ENCODE measurements around the gene CNTNAP4. TPM values are rescaled to one million over a fixed set of nuclear protein-coding genes. Genes with fewer than 3 reads are reported as not detected.

CNTNAP4 gene
- total and polyA plus RNA-seq, 2 of the 8 experiments (the other 6 are each of a cell fraction or from before 2014, with no cell fraction given) = not detected

DNA sequence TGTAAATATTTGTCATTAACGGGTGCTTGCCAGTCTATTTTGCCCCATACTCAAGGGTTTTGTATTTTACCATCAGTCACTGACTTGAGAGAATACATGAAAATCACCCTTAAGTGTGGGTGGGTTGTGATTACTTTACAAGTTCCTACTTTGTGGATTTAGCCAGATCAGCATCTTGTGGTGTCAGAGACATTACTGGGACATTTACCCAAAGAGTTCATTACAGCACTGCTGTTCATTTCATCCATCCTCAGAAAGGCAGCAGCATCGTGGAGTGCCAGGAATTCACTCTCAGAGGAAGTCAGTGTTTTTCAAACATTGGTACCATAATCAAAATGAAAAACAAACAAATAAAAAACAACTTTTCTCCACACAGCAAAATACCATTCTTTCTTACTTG lies 110.8 kb downstream of the CNTNAP4 start:
- Histone ChIP-seq H2BK120ac (replicated peaks; ENCODE audit: low read depth, low read length) (no peak overlapping the region), H3K56ac (replicated peaks; ENCODE audit: insufficient read length, low read depth, low read length) (no peak overlapping the region), H3K4me3 (ENCODE audit: extremely low read depth in 1 of 4, insufficient read depth in 2 of 4, low read depth in 3 of 4, low read length in 4 of 4) (no peak overlapping the region), H2BK12ac (ENCODE audit: low read depth, low read length) (no peak overlapping the region), H3K23ac (ENCODE audit: insufficient read length) (no peak overlapping the region), H4K20me1 (replicated peaks in 1 of 2; ENCODE audit: control insufficient read depth in 1 of 2, insufficient read depth in 2 of 2, low read length in 2 of 2) (no peaks in the 10 kb centered on the region), H4K8ac (ENCODE audit: extremely low read depth, insufficient read depth, low read length) (no peak overlapping the region), H3K79me1 (ENCODE audit: low read depth, low read length) (no peaks in the 10 kb centered on the region), H3K9me3 (ENCODE audit: insufficient read depth in 2 of 2, low read depth in 1 of 2, low read length in 1 of 2) (no peaks in the 10 kb centered on the region), H3K14ac (ENCODE audit: insufficient read length) (no peak overlapping the region), H3K27me3 (replicated peaks in 1 of 4; ENCODE audit: control insufficient read depth in 3 of 4, extremely low read depth in 1 of 4, insufficient read depth in 3 of 4, low read length in 3 of 4) (peaks cover 0 to 1% (median 0%) of the 10 kb centered on the region in 4 experiments; a peak in 1 of 7 replicates), H2AK5ac (ENCODE audit: low read depth, low read length) (no peak overlapping the region), H2BK20ac (ENCODE audit: low read length) (no peak overlapping the region), H3K23me2 (ENCODE audit: low read depth, low read length) (no peaks in the 10 kb centered on the region), H2BK15ac (ENCODE audit: low read length) (no peak overlapping the region), H2AFZ (ENCODE audit: low read length) (no peak overlapping the region), H3K36me3 (ENCODE audit: control insufficient read depth in 2 of 4, insufficient read depth in 4 of 4, low read length in 3 of 4) (no peaks in the 10 kb centered on the region), H3K4ac (replicated peaks; ENCODE audit: insufficient read length, low read depth, low read length) (no peak overlapping the region), H3K9ac (replicated peaks in 1 of 4; ENCODE audit: extremely low read depth in 1 of 4, low read depth in 3 of 4, low read length in 3 of 4) (no peak overlapping the region), H2BK5ac (ENCODE audit: low read depth, low read length) (no peak overlapping the region), H3K27ac (ENCODE audit: low read depth, low read length) (no peak overlapping the region), H4K5ac (ENCODE audit: insufficient read length, low read depth, low read length) (no peak overlapping the region), H3K4me1 (replicated peaks in 1 of 4; ENCODE audit: control insufficient read depth in 3 of 4, insufficient read depth in 4 of 4, low read length in 3 of 4) (peaks cover 0 to 2% (median 0%) of the 10 kb centered on the region in 4 experiments; a peak in 1 of 7 replicates), H3K4me2 (ENCODE audit: insufficient read depth in 1 of 2, low read depth in 2 of 2, low read length in 2 of 2) (no peak overlapping the region), H4K91ac (replicated peaks; ENCODE audit: insufficient read length, low read length) (no peak overlapping the region), H3K79me2 (ENCODE audit: control insufficient read depth in 1 of 2, insufficient read depth in 2 of 2, low read length in 2 of 2) (no peaks in the 10 kb centered on the region), H3K18ac (ENCODE audit: extremely low read depth, low read length) (no peak overlapping the region)
- ChIA-PET POLR2A (ENCODE audit: partially characterized antibody) (no interaction called here), CTCF (ENCODE audit: partially characterized antibody) (no interaction called here)
- DNase-seq (ENCODE audit: low read depth in 1 of 2, low spot score in 2 of 2) = no peak
- 82% methylated on average over 2 of the region's 2 CpGs; no CpG with 5 or more reads in 1 of the 2 experiments for WGBS, 2 experiments (ENCODE audit: extremely low coverage in 1 of 2, insufficient coverage in 1 of 2, insufficient read length in 1 of 2, insufficient replicate concordance in 2 of 2, low coverage in 1 of 2, low lambda C conversion rate in 2 of 2, missing lambda C conversion rate in 1 of 2)
- no peak for FAIRE-seq
- no peak for TF ChIP-seq CHD1 (IDR thresholded peaks at IDR 0.05; ENCODE audit: low read depth, low read length)
- no peak for TF ChIP-seq EP300 (IDR thresholded peaks at IDR 0.05; ENCODE audit: borderline replicate concordance in 1 of 2, low read depth in 2 of 2, low read length in 2 of 2)
- no peak for TF ChIP-seq TAF1 (IDR thresholded peaks at IDR 0.05; ENCODE audit: low read depth, low read length)
- TF ChIP-seq SIRT6 (IDR thresholded peaks at IDR 0.05; ENCODE audit: low read length) = no peak
- TF ChIP-seq POLR2A (IDR thresholded peaks at IDR 0.05; ENCODE audit: control extremely low read depth in 1 of 2, low read depth in 2 of 2, low read length in 2 of 2) = no peak
- TF ChIP-seq CREB1 (IDR thresholded peaks at IDR 0.05) = no peak
- TF ChIP-seq TAF7 (optimal IDR thresholded peaks at IDR 0.05; ENCODE audit: borderline replicate concordance, low read depth, low read length) = no peak
- TF ChIP-seq, protein P1, sequence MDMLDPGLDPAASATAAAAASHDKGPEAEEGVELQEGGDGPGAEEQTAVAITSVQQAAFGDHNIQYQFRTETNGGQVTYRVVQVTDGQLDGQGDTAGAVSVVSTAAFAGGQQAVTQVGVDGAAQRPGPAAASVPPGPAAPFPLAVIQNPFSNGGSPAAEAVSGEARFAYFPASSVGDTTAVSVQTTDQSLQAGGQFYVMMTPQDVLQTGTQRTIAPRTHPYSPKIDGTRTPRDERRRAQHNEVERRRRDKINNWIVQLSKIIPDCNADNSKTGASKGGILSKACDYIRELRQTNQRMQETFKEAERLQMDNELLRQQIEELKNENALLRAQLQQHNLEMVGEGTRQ (IDR thresholded peaks at IDR 0.05; ENCODE audit: low read length) = no peak
- no peak for TF ChIP-seq NANOG (IDR thresholded peaks at IDR 0.05; ENCODE audit: insufficient read depth, low read depth, low read length, poor library complexity, severe bottlenecking)
- no peak for TF ChIP-seq SP1 (IDR thresholded peaks at IDR 0.05; ENCODE audit: low read depth, low read length)
- TF ChIP-seq RFX5 (IDR thresholded peaks at IDR 0.05; ENCODE audit: borderline replicate concordance, low read depth, low read length) = no peak
- TF ChIP-seq CHD2 (IDR thresholded peaks at IDR 0.05; ENCODE audit: low read length) = no peak
- no peak for TF ChIP-seq SP4 (IDR thresholded peaks at IDR 0.05; ENCODE audit: low read length)
- TF ChIP-seq CTBP2 (IDR thresholded peaks at IDR 0.05; ENCODE audit: borderline replicate concordance, insufficient read depth, insufficient read length, low read length) = no peak
- no peak for TF ChIP-seq BACH1 (IDR thresholded peaks at IDR 0.05; ENCODE audit: low read length)
